A549 treated with AZD9567 at 1 μM for 4 hours (cell line): Measurements from ENCODE around the gene EXOC1. TPM values are rescaled to one million over a fixed set of nuclear protein-coding genes. Genes with fewer than 3 reads are reported as not detected.

Experiments
- total RNA-seq: library from RNA; stranded (reverse); fragments of 200-300 nt; extraction: Qiagen RNA extraction; gene quantifications from 5 replicates; pipeline ENCODE4 v1.2.3, GENCODE V29; 2022; ENCODE audit not compliant: insufficient read depth

EXOC1 gene, protein sequence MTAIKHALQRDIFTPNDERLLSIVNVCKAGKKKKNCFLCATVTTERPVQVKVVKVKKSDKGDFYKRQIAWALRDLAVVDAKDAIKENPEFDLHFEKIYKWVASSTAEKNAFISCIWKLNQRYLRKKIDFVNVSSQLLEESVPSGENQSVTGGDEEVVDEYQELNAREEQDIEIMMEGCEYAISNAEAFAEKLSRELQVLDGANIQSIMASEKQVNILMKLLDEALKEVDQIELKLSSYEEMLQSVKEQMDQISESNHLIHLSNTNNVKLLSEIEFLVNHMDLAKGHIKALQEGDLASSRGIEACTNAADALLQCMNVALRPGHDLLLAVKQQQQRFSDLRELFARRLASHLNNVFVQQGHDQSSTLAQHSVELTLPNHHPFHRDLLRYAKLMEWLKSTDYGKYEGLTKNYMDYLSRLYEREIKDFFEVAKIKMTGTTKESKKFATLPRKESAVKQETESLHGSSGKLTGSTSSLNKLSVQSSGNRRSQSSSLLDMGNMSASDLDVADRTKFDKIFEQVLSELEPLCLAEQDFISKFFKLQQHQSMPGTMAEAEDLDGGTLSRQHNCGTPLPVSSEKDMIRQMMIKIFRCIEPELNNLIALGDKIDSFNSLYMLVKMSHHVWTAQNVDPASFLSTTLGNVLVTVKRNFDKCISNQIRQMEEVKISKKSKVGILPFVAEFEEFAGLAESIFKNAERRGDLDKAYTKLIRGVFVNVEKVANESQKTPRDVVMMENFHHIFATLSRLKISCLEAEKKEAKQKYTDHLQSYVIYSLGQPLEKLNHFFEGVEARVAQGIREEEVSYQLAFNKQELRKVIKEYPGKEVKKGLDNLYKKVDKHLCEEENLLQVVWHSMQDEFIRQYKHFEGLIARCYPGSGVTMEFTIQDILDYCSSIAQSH
- total RNA-seq, result 13.9 to 30.4 TPM (median 14.4 TPM) in 5 replicates

DNA sequence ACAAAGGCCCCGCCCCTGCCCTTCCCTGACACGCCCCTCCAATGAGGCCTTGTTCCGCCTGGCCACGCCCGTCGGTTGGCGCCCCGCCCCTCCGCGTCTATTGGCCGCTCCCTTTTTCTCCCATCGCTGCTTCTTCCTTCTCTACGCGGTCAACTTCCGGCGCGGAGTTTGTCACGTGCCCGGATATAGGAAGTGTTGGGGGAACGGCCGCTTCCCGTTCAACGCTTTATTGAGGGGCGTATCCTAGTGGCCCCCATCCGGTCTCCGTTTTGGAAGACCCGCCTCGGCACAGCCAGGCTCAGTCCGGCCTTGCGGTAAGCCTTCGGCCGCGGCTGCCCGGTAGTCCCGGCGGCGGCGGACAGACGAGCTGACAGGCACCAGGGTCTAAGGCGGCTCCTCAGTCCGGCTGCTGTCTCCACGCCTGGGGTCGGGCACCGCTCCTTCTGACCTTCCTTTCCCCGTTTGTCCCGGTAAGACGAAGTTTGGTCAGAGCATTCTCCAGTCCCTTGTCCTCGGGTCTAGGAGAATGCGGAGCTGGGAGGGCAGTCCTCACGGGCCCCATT is at the start of gene EXOC1:
TSS of gene EXOC1 (plus strand) at position 165 of the 563 bp plus-strand sequence. CDS start 4,676 bp downstream, outside the sequence.

DNA sequence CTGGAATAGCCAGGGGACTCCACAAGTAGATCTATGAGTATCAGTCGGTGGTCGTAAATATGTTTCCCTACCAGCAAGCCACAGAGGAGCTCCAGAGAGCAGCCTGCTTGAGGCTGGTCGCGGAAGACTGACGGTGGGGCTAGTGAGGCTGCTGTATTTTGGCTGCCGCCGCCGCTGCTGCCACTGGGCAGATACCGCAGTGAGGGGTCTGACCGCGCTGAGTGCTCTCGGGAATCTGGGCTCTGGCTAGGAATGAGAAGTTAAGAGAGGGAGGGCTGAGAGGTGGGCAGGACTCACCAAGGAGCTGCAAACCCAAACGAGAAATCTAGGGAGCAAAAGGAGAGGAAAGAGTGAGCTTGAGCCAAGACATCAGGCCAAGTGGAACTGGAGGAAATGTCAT is 33.8 kb upstream of the EXOC1 start, which contains the start of gene EXOC1L:
TSS of gene EXOC1L (plus strand) at position 157 of the 400 bp plus-strand sequence. CDS start at position 394, 237 bp downstream.

DNA sequence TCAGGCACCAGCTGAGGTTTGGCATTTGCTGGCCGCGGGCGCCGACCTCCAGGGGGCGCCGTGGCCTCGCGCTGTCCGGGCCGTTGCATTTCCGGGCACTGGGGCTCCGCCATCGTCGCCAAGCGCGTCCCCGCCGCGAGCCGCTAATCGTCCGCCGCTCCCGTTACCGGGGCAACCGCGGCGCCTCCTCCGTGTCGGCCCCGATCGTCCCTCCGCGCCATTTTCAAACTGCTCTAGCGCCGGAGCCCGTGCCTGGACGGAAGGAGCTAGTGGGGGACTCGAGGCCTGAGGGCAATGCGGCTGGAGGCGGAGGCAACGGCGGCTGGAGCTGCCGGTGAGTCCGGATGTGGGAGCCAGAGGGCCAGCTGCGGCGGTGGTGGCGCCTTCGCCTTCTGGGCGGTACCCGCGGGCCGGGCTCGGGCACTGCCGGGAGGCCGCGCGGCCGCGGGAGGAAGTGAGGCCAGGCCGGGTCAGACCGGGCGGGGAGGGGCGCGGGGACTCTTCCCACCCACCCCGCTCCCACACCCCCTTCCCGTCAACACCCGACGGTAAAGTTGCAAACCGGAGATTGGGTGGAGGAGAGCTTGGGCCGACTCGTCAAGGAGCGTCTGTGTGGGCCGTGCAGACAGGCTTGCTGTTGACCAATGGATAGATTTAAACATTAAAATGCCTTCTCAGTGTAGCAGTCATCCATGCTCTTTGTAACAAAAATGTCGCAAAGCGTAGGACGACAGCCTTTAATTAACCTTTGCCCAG is 95.5 kb downstream of the EXOC1 start, which contains the start of gene CEP135:
TSS of gene CEP135 (plus strand) at position 220 of the 756 bp plus-strand sequence. CDS start 3,186 bp downstream, outside the sequence.

Other genes starting within 250 kb of the EXOC1 start
- gene NMU, start 217.3 kb upstream of the EXOC1 start, total RNA-seq, result 0.52 to 0.84 TPM (median 0.79 TPM) in 4 of 5 replicates, not detected in the other
- not detected in 5 replicates for gene EXOC1L, start 33.9 kb upstream of the EXOC1 start, total RNA-seq
- 3.7 to 4.9 TPM (median 4.8 TPM) in 5 replicates for gene CEP135, start 95.3 kb downstream of the EXOC1 start, total RNA-seq